HL-60 (cell line): ENCODE results near the gene LONP2.

Experiments
- DNase-seq, 2 experiments: peaks; one replicate each; pipeline ENCODE4 v3.0.0-alpha.2; 2010 to 2020; ENCODE audit warnings: low read depth in 1 of 2, low spot score in 1 of 2
- H3K27ac ChIP-seq: fragments of 250-450 bp; sonication (Bioruptor Pico); replicated peaks from 2 replicates; pipeline ENCODE4 v1.5.1; 2020; ENCODE audit warnings: mild to moderate bottlenecking, moderate library complexity
- H3K27me3 ChIP-seq: fragments of 250-450 bp; sonication (Bioruptor Pico); 2 replicates; pipeline ENCODE4 v1.5.1; 2021; ENCODE audit warnings: mild to moderate bottlenecking, moderate library complexity; ENCODE audit not compliant: insufficient read depth, poor library complexity, severe bottlenecking
- H3K4me3 ChIP-seq: replicated peaks from 2 replicates; pipeline ENCODE4 v1.5.1; 2011; ENCODE audit warnings: mild to moderate bottlenecking, control low read depth, low read length; ENCODE audit not compliant: insufficient read depth
- GABPA ChIP-seq: IDR thresholded peaks from 2 replicates; pipeline ENCODE4 v1.6.1; 2012; ENCODE audit warnings: low read depth
- POLR2AphosphoS5 ChIP-seq: IDR thresholded peaks from 2 replicates; pipeline ENCODE4 v1.6.1; 2012; ENCODE audit warnings: low read depth
- SPI1 ChIP-seq: IDR thresholded peaks from 2 replicates; pipeline ENCODE4 v1.6.1; 2012; ENCODE audit warnings: low read depth, mild to moderate bottlenecking, borderline replicate concordance
- TF ChIP-seq, protein P1 (sequence below): IDR thresholded peaks from one replicate; pipeline ENCODE4 v1.5.1; 2011; ENCODE audit warnings: low read length, control low read depth, inconsistent platforms; ENCODE audit not compliant: insufficient read depth
- TF ChIP-seq, protein P2 (sequence below): IDR thresholded peaks from 2 replicates; pipeline ENCODE4 v1.6.1; 2012; ENCODE audit warnings: low read depth; ENCODE audit not compliant: insufficient replicate concordance

The LONP2 gene

GRCh38 chr16:48256579-48257177, 12.6 kb downstream of the LONP2 start:
- no peak for DNase-seq
- Histone ChIP-seq H3K27ac (no peak overlapping the region), H3K27me3 (no peaks in the 10 kb centered on the region), H3K4me3 (no peak overlapping the region)
- TF ChIP-seq POLR2AphosphoS5 = no peak
- TF ChIP-seq, protein P1, sequence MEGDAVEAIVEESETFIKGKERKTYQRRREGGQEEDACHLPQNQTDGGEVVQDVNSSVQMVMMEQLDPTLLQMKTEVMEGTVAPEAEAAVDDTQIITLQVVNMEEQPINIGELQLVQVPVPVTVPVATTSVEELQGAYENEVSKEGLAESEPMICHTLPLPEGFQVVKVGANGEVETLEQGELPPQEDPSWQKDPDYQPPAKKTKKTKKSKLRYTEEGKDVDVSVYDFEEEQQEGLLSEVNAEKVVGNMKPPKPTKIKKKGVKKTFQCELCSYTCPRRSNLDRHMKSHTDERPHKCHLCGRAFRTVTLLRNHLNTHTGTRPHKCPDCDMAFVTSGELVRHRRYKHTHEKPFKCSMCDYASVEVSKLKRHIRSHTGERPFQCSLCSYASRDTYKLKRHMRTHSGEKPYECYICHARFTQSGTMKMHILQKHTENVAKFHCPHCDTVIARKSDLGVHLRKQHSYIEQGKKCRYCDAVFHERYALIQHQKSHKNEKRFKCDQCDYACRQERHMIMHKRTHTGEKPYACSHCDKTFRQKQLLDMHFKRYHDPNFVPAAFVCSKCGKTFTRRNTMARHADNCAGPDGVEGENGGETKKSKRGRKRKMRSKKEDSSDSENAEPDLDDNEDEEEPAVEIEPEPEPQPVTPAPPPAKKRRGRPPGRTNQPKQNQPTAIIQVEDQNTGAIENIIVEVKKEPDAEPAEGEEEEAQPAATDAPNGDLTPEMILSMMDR = no peak

GRCh38 chr16:48261569-48261968, 17.5 kb downstream of the LONP2 start:
- Histone ChIP-seq H3K27ac (no peak overlapping the region), H3K4me3 (no peak overlapping the region), H3K27me3 (no peaks in the 10 kb centered on the region)
- no peak for DNase-seq
- TF ChIP-seq POLR2AphosphoS5 (no peak), GABPA (no peak), SPI1 (no peak)
- TF ChIP-seq, protein P1 = no peak
- TF ChIP-seq, protein P2, sequence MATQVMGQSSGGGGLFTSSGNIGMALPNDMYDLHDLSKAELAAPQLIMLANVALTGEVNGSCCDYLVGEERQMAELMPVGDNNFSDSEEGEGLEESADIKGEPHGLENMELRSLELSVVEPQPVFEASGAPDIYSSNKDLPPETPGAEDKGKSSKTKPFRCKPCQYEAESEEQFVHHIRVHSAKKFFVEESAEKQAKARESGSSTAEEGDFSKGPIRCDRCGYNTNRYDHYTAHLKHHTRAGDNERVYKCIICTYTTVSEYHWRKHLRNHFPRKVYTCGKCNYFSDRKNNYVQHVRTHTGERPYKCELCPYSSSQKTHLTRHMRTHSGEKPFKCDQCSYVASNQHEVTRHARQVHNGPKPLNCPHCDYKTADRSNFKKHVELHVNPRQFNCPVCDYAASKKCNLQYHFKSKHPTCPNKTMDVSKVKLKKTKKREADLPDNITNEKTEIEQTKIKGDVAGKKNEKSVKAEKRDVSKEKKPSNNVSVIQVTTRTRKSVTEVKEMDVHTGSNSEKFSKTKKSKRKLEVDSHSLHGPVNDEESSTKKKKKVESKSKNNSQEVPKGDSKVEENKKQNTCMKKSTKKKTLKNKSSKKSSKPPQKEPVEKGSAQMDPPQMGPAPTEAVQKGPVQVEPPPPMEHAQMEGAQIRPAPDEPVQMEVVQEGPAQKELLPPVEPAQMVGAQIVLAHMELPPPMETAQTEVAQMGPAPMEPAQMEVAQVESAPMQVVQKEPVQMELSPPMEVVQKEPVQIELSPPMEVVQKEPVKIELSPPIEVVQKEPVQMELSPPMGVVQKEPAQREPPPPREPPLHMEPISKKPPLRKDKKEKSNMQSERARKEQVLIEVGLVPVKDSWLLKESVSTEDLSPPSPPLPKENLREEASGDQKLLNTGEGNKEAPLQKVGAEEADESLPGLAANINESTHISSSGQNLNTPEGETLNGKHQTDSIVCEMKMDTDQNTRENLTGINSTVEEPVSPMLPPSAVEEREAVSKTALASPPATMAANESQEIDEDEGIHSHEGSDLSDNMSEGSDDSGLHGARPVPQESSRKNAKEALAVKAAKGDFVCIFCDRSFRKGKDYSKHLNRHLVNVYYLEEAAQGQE = no peak

GRCh38 chr16:48262631-48263030, 18.5 kb downstream of the LONP2 start:
- TF ChIP-seq GABPA = no peak
- TF ChIP-seq SPI1 = no peak
- TF ChIP-seq, protein P1 = no peak
- no peak overlapping the region for H3K4me3 ChIP-seq
- DNase-seq = no peak
- H3K27ac ChIP-seq = no peak overlapping the region
- no peaks in the 10 kb centered on the region for H3K27me3 ChIP-seq

DNA sequence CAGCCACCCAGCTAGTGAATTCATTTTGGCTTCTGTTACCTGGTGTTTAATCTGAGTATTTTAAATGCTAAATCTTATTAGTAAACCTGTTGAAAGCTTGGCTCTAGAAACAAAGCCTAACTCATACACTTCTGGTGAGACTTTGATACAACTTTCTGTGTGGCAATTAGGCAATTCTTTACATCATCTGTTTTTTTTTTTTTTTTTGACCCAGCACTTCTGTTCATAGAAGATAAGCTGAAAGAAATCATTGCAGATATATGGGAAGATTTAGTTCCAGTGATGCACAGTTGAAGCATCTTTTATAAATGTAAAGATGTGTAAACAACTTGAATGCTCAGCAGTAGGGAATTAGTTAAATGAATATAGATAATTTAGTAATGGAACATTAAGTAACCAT, 24.9 kb downstream of the LONP2 start:
- Histone ChIP-seq H3K4me3 (no peak overlapping the region), H3K27me3 (no peaks in the 10 kb centered on the region), H3K27ac (no peak overlapping the region)
- TF ChIP-seq, protein P1 = no peak
- TF ChIP-seq GABPA (no peak), POLR2AphosphoS5 (no peak), SPI1 (no peak)
- TF ChIP-seq, protein P2 = no peak
- DNase-seq = no peak
